ENCODE results near the gene SCPEP1. TPM values are rescaled to one million over a fixed set of nuclear protein-coding genes. Genes with fewer than 3 reads are reported as not detected.
"Not testable (repeated sequence)": the region's sequence is repeated elsewhere in the genome, so short reads cannot be mapped to it uniquely, and the experiment has no call there.

The SCPEP1 gene
- total RNA-seq, 1 donor from 2014 or later: 176 TPM

GRCh38 chr17:56949595-56949994 is 28.3 kb upstream of the SCPEP1 start:
- no peak for TF ChIP-seq CTCF (IDR thresholded peaks at IDR 0.05)
- no peak overlapping the region for H3K27ac ChIP-seq
- intact Hi-C loops (cut with DNase I): no loop called here
- no peak overlapping the region for H3K4me3 ChIP-seq
- H3K36me3 ChIP-seq: peaks cover 61% of the 10 kb centered on the region
- ATAC-seq: no peak
- no peaks in the 10 kb centered on the region for H3K4me1 ChIP-seq
- H3K27me3 ChIP-seq: no peaks in the 10 kb centered on the region
- no peaks in the 10 kb centered on the region for H3K9me3 ChIP-seq
- no peak for DNase-seq

- H3K9me3 ChIP-seq: no peaks in the 10 kb centered on the region
- no peak for TF ChIP-seq CTCF (IDR thresholded peaks at IDR 0.05)
- H3K4me3 ChIP-seq: no peak overlapping the region
- DNase-seq (no peak), ATAC-seq (no peak)
- H3K4me1 ChIP-seq: peaks cover 15% of the 10 kb centered on the region
- H3K27me3 ChIP-seq: no peaks in the 10 kb centered on the region
- no peak overlapping the region for H3K27ac ChIP-seq
- intact Hi-C loops (cut with DNase I): no loop called here
- H3K36me3 ChIP-seq: no peaks in the 10 kb centered on the region
Measured at GRCh38 chr17:56956992-56957391, 20.9 kb upstream of the SCPEP1 start.

GRCh38 chr17:56960596-56961538 is 17.1 kb upstream of the SCPEP1 start, which contains the start of gene COIL:
Gene COIL (minus strand): TSS chr17:56961050. CDS start chr17:56961019, 31 bp downstream.
- no peaks in the 10 kb centered on the region for H3K9me3 ChIP-seq
- H3K4me1 ChIP-seq: peaks cover 15% of the 10 kb centered on the region
- peak; percentile 94 for DNase-seq
- intact Hi-C loops (cut with DNase I): no loop called here
- H3K4me3 ChIP-seq: peak within 1 kb of the TSS; percentile 68
- peak within 1 kb of the TSS; percentile 80 for H3K27ac ChIP-seq
- H3K27me3 ChIP-seq: no peaks in the 10 kb centered on the region
- peak; percentile 100 for ATAC-seq
- peak; percentile 100 for TF ChIP-seq CTCF (IDR thresholded peaks at IDR 0.05)
- no peaks in the 10 kb centered on the region for H3K36me3 ChIP-seq

GRCh38 chr17:56965241-56965640 is 12.7 kb upstream of the SCPEP1 start:
- H3K4me1 ChIP-seq; H3K9me3 ChIP-seq; H3K4me3 ChIP-seq; H3K27me3 ChIP-seq; H3K27ac ChIP-seq; intact Hi-C loops (cut with DNase I); ATAC-seq; DNase-seq; H3K36me3 ChIP-seq: not testable (repeated sequence)

- H3K4me1 ChIP-seq; H3K36me3 ChIP-seq; ATAC-seq; H3K9me3 ChIP-seq; H3K4me3 ChIP-seq; H3K27me3 ChIP-seq; intact Hi-C loops (cut with DNase I); H3K27ac ChIP-seq; DNase-seq: not testable (repeated sequence)
Measured at GRCh38 chr17:56965681-56966080, 12.2 kb upstream of the SCPEP1 start.

- no peak overlapping the region for H3K4me3 ChIP-seq
- ATAC-seq (no peak), DNase-seq (no peak)
- no peaks in the 10 kb centered on the region for H3K27me3 ChIP-seq
- H3K27ac ChIP-seq: no peak overlapping the region
- no peak for TF ChIP-seq CTCF (IDR thresholded peaks at IDR 0.05)
- no peaks in the 10 kb centered on the region for H3K4me1 ChIP-seq
- intact Hi-C loops (cut with DNase I): no loop called here
- H3K36me3 ChIP-seq: no peaks in the 10 kb centered on the region
- no peaks in the 10 kb centered on the region for H3K9me3 ChIP-seq
Measured at GRCh38 chr17:56966338-56966737, 11.6 kb upstream of the SCPEP1 start.
